Measurements from ENCODE around the gene ZNF385D.
"Not testable (repeated sequence)": the region's sequence is repeated elsewhere in the genome, so short reads cannot be mapped to it uniquely, and the experiment has no call there.

The ZNF385D gene

GRCh38 chr3:21517184-21517583 is 233.8 kb downstream of the ZNF385D start:
- Histone ChIP-seq H3K9me3 (ENCODE audit: control insufficient read depth, insufficient read depth, low read length) (0 out of 2 replicates have a peak, but pooled peaks cover 2% of the 10 kb centered on the region), H3K36me3 (ENCODE audit: insufficient read depth, low read length) (no peaks in the 10 kb centered on the region), H3K9ac (ENCODE audit: low read depth, low read length) (no peak overlapping the region), H3K4me1 (ENCODE audit: insufficient read depth, low read length) (peaks cover 7% of the 10 kb centered on the region; the same call in 1 of the 2 replicates)

- no peak overlapping the region for H3K9ac ChIP-seq (ENCODE audit: low read depth, low read length)
- peaks cover 7% of the 10 kb centered on the region; the same call in 1 of the 2 replicates for H3K4me1 ChIP-seq (ENCODE audit: insufficient read depth, low read length)
- H3K9me3 ChIP-seq (ENCODE audit: control insufficient read depth, insufficient read depth, low read length): 0 out of 2 replicates have a peak, but pooled peaks cover 2% of the 10 kb centered on the region
- no peaks in the 10 kb centered on the region for H3K36me3 ChIP-seq (ENCODE audit: insufficient read depth, low read length)
Measured at GRCh38 chr3:21515417-21515816, 235.6 kb downstream of the ZNF385D start.

GRCh38 chr3:21509731-21510470 is 241.1 kb downstream of the ZNF385D start:
- Histone ChIP-seq H3K36me3 (ENCODE audit: insufficient read depth, low read length) (no peaks in the 10 kb centered on the region), H3K9me3 (ENCODE audit: control insufficient read depth, insufficient read depth, low read length) (no peaks in the 10 kb centered on the region), H3K9ac (ENCODE audit: low read depth, low read length) (no peak overlapping the region), H3K4me1 (ENCODE audit: insufficient read depth, low read length) (no peaks in the 10 kb centered on the region)

GRCh38 chr3:21508246-21508645 is 242.8 kb downstream of the ZNF385D start:
- H3K9ac ChIP-seq (ENCODE audit: low read depth, low read length): no peak overlapping the region
- H3K9me3 ChIP-seq (ENCODE audit: control insufficient read depth, insufficient read depth, low read length): no peaks in the 10 kb centered on the region
- H3K36me3 ChIP-seq (ENCODE audit: insufficient read depth, low read length): no peaks in the 10 kb centered on the region
- no peaks in the 10 kb centered on the region for H3K4me1 ChIP-seq (ENCODE audit: insufficient read depth, low read length)

- H3K4me1 ChIP-seq (ENCODE audit: insufficient read depth, low read length): no peaks in the 10 kb centered on the region
- no peak overlapping the region for H3K9ac ChIP-seq (ENCODE audit: low read depth, low read length)
- no peaks in the 10 kb centered on the region for H3K36me3 ChIP-seq (ENCODE audit: insufficient read depth, low read length)
- H3K9me3 ChIP-seq (ENCODE audit: control insufficient read depth, insufficient read depth, low read length): no peaks in the 10 kb centered on the region
Measured at GRCh38 chr3:21505711-21506460, 245.1 kb downstream of the ZNF385D start.

- Histone ChIP-seq H3K9ac (ENCODE audit: low read depth, low read length) (no peak overlapping the region), H3K4me1 (ENCODE audit: insufficient read depth, low read length) (no peaks in the 10 kb centered on the region; the same call in 1 of the 2 replicates), H3K36me3 (ENCODE audit: insufficient read depth, low read length) (no peaks in the 10 kb centered on the region), H3K9me3 (ENCODE audit: control insufficient read depth, insufficient read depth, low read length) (no peaks in the 10 kb centered on the region)
Measured at GRCh38 chr3:21502656-21503055, 248.4 kb downstream of the ZNF385D start.

GRCh38 chr3:21500834-21501233 is 250.2 kb downstream of the ZNF385D start:
- Histone ChIP-seq H3K36me3 (ENCODE audit: insufficient read depth, low read length) (no peaks in the 10 kb centered on the region), H3K9me3 (ENCODE audit: control insufficient read depth, insufficient read depth, low read length) (no peaks in the 10 kb centered on the region), H3K4me1 (ENCODE audit: insufficient read depth, low read length) (no peaks in the 10 kb centered on the region; the same call in 1 of the 2 replicates), H3K9ac (ENCODE audit: low read depth, low read length) (no peak overlapping the region)

- not testable (repeated sequence) for H3K36me3 ChIP-seq (ENCODE audit: insufficient read depth, low read length); H3K9me3 ChIP-seq (ENCODE audit: control insufficient read depth, insufficient read depth, low read length); H3K9ac ChIP-seq (ENCODE audit: low read depth, low read length); H3K4me1 ChIP-seq (ENCODE audit: insufficient read depth, low read length)
Measured at GRCh38 chr3:21490671-21491070, 260.3 kb downstream of the ZNF385D start.

- H3K36me3 ChIP-seq (ENCODE audit: insufficient read depth, low read length): no peaks in the 10 kb centered on the region
- H3K9me3 ChIP-seq (ENCODE audit: control insufficient read depth, insufficient read depth, low read length): no peaks in the 10 kb centered on the region
- no peak overlapping the region for H3K9ac ChIP-seq (ENCODE audit: low read depth, low read length)
- H3K4me1 ChIP-seq (ENCODE audit: insufficient read depth, low read length): no peaks in the 10 kb centered on the region
Measured at GRCh38 chr3:21487520-21487919, 263.5 kb downstream of the ZNF385D start.

GRCh38 chr3:21486024-21486935 is 264.7 kb downstream of the ZNF385D start:
- not testable (repeated sequence) for H3K9ac ChIP-seq (ENCODE audit: low read depth, low read length); H3K9me3 ChIP-seq (ENCODE audit: control insufficient read depth, insufficient read depth, low read length); H3K36me3 ChIP-seq (ENCODE audit: insufficient read depth, low read length)

GRCh38 chr3:21484828-21485144 is 266.2 kb downstream of the ZNF385D start:
- no peaks in the 10 kb centered on the region for H3K9me3 ChIP-seq (ENCODE audit: control insufficient read depth, insufficient read depth, low read length)
- no peaks in the 10 kb centered on the region for H3K36me3 ChIP-seq (ENCODE audit: insufficient read depth, low read length)
- H3K9ac ChIP-seq (ENCODE audit: low read depth, low read length): no peak overlapping the region
- no peaks in the 10 kb centered on the region for H3K4me1 ChIP-seq (ENCODE audit: insufficient read depth, low read length)

More at GRCh38 chr3:21486024-21486935, 264.7 kb downstream of the ZNF385D start:
- not testable (repeated sequence) for H3K4me1 ChIP-seq (ENCODE audit: insufficient read depth, low read length)

GRCh38 chr3:21484057-21484827 is 266.8 kb downstream of the ZNF385D start:
- H3K4me1 ChIP-seq (ENCODE audit: insufficient read depth, low read length): no peaks in the 10 kb centered on the region
- H3K9ac ChIP-seq (ENCODE audit: low read depth, low read length): no peak overlapping the region
- H3K36me3 ChIP-seq (ENCODE audit: insufficient read depth, low read length): no peaks in the 10 kb centered on the region
- H3K9me3 ChIP-seq (ENCODE audit: control insufficient read depth, insufficient read depth, low read length): no peaks in the 10 kb centered on the region

- Histone ChIP-seq H3K36me3 (ENCODE audit: insufficient read depth, low read length) (no peaks in the 10 kb centered on the region), H3K9ac (ENCODE audit: low read depth, low read length) (no peak overlapping the region), H3K9me3 (ENCODE audit: control insufficient read depth, insufficient read depth, low read length) (no peaks in the 10 kb centered on the region), H3K4me1 (ENCODE audit: insufficient read depth, low read length) (no peaks in the 10 kb centered on the region)
Measured at GRCh38 chr3:21481991-21482390, 269.0 kb downstream of the ZNF385D start.

Measured in ES-I3 (cell line).